Muscle of arm (tissue), 12 donors: ENCODE measurements around the gene KLF16. TPM values are rescaled to one million over a fixed set of nuclear protein-coding genes. Genes with fewer than 3 reads are reported as not detected.

Source experiments
- DNase-seq: peaks from one replicate; pipeline ENCODE4 v3.0.0-alpha.2; 2013
- polyA plus RNA-seq, 12 donors: library from polyadenylated mRNA; unstranded; fragments of 120-200 nt; gene quantifications; one replicate each; pipeline ENCODE4 v1.2.1, GENCODE V29; 2013; ENCODE audit not compliant: insufficient read length in 12 of 12

The KLF16 gene
- polyA plus RNA-seq, 12 donors, result 6.1 to 16.4 (median 8.1) TPM; not detected in 1

DNA sequence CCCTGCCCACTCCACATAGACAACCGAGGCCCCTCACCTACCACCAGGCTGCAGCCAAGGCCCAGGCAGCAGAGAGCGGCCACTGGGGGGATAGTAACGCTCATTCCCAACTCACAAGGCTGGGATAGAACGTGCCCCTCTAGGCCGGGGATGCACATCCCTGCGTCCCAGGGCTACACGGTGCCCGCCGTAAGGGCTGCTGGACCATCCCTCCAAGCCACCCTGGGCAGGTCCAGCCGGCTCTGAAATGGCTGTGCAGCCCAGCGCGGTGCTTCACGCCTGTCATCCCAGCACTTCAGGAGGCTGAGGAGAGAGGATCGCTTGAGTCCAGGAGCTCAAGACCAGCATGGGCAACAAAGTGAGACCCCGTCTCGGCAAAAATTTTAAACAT is 18.3 kb downstream of the KLF16 start:
- no peak for DNase-seq

DNA sequence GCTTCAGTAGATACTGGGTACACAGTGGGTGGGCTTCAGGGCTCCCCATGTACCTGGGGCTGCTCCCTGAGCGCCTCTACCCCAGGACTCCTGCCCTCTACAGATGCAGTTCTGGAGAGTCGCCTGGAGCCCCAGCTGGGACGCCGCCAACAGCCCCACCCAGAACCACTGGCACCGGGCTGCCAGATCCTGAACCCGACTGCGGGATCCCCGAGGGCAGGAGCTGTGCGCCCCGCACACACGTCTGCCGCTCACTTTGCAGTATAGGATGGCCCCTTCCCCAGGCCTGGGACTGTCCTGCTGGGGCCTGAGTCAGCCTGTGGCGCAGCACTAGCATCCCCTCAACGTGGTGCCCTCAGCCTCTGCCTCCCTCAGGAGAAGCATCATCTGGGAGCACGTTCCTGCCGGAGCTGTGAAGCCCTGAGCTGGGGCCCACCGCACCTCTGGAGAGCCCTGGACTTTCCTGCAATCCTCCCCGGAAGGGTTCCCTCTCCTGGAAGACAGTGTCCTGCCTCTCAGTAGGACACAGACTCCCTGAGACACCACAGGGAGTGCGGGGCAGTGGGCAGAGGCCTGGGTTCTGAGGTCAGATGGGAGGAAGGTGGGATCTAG is 18.8 kb downstream of the KLF16 start:
- DNase-seq, result no peak

DNA sequence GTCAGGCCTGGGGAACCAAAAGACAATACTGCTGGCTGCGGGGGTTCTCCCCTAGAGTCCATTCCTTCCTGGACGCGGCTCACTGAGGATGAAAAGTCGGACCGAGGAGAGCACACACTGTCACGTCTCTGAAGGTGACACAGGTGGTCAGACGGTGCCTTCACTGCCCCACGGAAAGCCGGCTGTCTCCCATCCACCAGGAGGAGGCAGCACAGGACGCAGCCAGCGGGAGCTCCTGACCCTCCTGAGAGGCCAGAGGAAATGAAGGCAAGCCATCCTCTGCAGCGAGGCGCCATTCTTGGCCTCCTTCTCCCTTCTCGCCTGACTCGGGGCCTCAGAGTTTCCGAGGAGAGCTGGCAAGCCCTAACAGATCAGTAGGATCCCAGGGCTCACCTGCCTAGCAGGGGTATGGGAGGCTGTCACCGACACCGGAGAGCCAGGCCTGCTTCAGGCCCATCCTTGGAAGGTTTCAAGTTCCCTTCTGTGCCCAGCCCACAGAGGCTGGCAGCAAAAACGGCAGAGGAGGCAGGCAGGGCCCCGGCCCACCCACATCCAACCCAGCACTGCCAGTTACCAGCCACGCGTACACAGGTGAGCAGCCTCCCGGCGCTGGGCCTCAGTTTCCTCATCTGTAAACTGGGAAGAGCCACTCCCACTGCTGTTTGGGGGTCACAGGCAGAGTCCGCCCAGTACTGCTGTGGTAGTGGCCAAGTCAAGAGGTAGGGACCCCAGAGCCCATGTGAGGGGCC is 19.6 kb downstream of the KLF16 start:
- DNase-seq, result no peak

- no peak for DNase-seq
Observed at GRCh38 chr19:1843116-1843515, 20.3 kb downstream of the KLF16 start.

- DNase-seq, result no peak
Observed at GRCh38 chr19:1841209-1841924, 22.0 kb downstream of the KLF16 start.

DNA sequence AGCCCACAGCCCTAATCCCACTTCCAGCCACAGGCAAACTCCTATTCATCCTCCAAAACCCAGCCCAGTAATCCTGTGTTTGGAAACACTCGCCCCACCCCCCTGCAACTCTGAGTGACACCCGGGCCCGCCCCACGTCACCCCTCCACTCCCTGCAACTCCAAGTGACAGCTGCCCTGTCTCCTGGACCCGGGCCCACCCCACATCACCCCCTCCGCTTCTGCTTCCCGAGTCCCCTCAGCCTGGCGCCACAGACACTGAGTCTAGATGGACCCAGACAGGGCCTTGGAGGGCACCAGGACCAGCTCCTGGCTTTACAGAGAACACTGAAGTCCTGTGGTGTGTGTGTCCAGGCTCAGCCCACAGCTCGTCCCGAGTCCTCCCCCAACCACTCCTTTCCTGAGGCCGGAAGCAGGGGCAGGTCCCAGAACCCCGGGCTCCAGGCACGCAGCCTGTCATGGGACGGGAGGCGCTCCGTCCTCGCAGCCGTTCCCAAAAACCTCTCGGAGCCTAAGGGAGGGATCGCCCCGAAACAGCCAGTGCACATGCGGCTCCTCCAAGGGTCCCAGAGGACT is 22.8 kb downstream of the KLF16 start:
- DNase-seq, result no peak

GRCh38 chr19:1839658-1840540 is 23.5 kb downstream of the KLF16 start:
- no peak for DNase-seq

DNA sequence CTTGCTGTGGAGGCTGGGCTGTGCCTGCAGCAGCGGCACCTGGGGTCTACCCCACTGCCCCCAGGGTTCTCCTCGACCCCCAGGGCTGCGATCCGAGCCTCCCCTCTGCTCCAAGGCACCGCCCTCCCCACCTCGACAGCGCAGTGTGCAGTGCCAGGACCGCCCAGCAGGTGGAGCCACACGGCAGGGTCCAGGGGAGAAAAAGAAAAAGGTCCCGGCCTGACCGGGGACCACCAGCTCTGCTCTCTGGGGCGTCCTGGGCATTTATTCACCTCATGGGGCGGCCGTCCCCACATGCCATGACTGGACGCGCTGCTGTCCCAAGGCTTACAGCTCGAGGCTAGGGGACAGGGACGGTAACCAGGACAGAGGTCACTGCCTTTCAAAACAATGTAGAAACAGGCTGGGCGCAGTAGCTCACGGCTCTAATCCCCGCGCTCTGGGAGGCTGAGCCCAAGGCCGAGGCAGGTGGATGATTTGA is 25.7 kb downstream of the KLF16 start:
- no peak for DNase-seq

DNA sequence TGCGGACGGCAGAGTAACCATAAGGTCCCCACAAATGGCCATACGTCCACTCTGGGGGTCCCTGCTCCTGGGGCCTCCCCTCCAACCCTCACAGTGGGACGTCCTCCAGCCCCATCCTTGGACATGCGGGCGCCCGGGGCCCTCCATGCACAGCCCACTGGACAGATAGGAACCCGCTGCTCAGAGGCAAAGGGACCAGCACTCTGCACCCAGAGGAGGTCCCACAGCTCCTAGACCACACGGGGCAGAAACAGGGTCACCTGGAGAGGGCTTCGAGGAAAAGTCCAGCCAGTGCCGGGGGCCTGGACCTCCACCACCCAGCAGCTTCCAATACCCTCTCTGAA is 26.2 kb downstream of the KLF16 start:
- DNase-seq, result no peak

DNA sequence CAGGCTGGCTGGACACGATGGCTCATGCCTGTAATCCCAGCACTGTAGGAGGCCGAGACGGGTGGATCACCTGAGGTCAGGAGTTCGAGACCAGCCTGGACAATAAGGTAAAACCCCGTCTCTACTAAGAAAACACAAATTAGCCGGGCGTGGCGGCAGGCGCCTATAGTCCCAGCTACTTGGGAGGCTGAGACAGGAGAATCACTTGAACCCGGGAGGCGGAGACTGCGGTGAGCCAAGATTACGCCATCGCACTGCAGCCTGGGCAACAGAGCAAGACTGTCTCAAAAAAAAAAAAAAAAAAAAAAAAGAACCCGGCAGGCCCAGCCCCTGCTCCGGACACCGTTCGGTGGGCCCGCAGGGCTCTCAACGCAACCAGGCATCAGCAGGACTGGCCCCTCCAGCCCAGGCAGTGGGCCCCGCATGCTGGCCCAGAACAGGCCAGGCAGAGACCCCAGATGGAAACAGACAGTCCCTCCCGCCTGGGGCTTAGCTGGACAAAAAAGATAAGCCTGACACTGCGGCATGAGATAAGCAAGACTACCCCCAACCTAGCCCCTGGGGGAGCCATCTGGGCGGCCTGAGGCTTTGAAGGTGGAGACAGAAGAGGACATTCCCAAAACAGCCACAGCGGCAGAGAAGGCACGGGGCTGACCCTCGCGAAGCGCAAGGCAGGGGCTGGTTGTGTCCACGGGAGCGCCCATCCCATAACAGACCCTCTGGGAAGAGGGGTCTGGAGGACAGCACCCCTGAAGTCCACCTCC is 26.7 kb downstream of the KLF16 start:
- DNase-seq, result no peak

DNA sequence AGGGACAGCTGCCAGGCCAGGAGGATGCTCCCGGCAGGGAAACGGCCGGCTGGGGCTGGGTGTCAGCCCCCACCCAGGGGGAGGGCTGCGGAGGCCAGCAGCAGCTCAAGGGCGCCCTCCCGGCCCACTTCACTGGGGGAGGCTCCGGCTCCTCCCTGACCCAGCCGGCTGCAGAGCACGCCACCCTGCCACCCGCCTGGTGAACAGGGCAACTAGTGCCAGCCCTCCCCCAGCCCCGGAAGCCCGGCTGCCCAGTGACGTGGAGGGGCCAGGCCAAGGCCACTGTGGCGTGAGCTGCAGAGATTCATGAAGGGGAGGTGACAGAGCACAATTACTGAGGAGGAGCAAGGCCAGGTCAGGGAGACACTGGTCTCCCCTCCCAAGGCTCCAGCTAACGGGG is 29.8 kb downstream of the KLF16 start:
- DNase-seq, result no peak

DNA sequence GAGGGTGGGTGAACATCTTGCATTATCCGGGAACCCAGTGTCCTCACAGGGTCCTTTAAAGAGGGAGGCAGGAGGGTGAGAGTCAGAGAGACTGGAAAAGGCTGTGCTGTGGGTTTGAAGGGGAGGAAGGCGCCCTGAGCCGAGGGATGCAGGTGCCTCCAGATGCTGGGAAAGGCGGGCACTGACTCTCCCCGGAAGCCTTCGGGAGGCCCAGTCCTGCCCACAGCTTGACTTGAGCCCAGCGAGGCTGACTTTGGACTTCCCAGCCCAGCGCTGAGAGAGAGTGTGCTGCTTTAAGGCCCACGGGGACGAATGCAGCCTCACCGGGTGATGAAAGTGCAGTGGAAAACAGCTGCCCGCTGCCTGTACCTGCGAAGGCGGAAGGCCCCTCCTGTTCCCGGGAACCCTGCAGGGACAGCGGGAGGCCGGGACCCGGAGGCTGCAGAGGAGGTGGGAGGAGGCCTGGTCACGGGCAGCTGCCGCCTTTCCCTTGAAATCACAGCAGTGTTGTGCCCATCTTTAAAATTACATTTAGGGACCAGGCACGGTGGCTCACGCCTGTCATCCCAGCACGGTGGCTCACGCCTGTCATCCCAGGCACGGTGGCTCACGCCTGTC is 31.2 kb downstream of the KLF16 start:
- no peak for DNase-seq

- DNase-seq, result no peak
Observed at GRCh38 chr19:1830978-1831377, 32.4 kb downstream of the KLF16 start.

- DNase-seq, result no peak
Observed at GRCh38 chr19:1830568-1830967, 32.8 kb downstream of the KLF16 start.

- DNase-seq, result no peak
Observed at GRCh38 chr19:1829958-1830357, 33.4 kb downstream of the KLF16 start.

DNA sequence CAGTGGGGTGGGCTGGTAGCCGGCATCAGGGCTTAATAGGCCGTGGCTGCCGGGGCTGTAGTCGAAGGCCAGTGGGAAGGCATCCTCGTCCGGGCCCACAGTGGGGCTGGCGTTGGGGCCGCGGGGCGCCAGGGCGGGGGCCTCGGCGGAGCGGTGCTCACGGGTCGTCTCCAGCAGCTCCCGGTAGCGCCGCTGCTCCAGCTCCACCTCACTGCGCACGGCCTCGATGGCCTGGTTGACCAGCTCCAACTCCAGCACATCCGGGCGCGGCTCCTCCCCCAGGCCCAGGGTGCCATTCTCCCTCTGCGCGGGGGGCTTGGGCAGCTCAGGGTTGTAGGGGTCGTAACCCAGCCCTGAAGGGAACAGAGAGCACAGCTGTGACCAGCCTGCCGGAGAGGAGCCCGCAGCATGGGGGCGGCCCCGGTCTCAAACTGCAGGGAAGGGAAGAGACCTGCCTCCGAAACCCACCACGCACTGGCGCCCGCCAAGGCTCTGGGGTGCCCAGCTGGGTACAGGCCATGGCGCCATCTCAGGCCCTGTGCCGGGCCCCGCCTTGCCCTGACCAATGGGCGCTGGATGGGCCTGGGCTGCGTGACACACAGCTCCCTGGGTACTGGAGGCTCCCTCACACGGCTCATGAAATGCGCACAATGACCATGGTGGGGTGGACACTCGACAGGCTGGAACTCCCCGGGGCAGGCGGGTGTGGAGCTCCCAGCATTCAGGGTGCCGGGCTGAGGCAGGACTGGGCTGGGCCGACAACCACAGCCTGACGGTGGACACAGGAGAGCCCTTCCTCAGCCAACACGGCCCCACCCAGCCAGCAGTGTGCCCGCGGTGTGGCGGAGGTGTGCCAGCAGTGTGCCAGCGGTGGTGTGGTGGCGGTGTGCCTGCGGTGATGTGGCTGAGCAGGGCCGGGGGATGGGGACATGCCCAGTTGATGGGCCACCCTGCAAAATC is 34.8 kb downstream of the KLF16 start:
- no peak for DNase-seq

GRCh38 chr19:1827566-1828278 is 35.7 kb downstream of the KLF16 start:
- no peak for DNase-seq
